SKM-1 treated with dmso at 0.1 percent for 144 hours (cell line): ENCODE data around the gene RBM5.
"Not testable (repeated sequence)": the region's sequence is repeated elsewhere in the genome, so short reads cannot be mapped to it uniquely, and the experiment has no call there.

Source experiments
- DNase-seq: peaks from one replicate; lab custom pipeline; 2025; ENCODE audit not compliant: unreplicated experiment; lab: John Stamatoyannopoulos, UW

RBM5 gene

DNA sequence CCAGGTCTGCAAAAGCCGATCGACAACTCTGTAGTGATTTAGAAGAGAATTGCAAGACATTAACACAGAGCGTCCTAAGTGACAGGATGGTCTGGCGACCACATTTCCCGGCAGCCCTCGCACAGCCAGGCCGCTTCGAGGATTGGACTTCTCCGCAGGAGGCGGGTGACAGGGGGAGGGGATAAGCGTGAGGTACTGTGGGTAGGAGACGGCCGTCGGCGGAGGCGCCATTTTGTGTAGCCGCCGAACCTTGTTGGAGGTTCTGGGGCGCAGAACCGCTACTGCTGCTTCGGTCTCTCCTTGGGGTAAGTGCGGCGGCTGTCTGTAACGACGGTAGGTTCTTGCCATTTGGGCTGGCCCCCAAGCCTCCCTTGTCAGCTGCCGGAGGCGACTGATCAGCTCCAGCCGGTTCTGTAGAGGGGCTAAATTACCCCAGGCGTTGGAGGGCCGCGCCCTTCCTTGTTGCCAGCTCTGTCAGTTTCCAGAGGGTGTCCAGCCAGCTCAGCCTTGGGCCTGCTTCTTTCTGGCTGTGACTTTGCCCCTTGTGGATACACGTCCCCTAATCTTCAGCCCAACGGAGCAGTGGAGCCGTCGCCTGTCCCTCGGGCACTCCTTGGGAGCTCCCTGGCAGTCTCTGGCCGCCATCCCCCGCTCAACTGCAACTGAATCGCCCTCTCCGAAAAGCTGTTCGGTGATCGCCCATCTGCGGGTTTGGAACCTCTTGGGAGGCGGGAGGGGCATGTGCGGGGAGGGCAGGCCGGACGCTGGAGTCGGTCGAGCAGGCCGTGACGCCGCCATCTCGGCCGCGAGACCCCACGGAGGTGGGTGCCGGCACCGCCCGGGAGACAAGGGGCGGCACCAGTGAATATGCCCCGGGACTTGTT is at the start of gene RBM5:
TSS of gene RBM5 (plus strand) at position 195 of the 884 bp plus-strand sequence. CDS start 1,516 bp downstream, outside the sequence.
- peak; percentile 88 for DNase-seq

DNA sequence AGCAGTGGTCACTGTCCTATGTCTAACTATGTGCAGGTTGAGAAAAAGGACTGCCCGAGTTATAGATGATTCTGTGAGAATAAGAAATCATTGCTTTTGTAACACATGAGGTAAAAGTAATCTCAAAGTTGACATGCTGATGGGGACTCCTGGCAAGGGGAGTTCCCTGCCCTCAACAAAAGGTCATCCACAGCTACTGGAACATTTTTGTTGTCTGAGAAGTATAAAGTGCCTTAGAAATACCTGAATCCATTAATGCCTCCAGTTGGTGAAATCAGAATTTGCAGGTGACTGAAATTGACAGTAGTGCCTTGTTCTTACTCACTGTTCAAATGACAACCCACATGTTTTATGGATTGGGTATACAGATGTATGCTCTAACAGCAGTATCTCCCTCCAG is 43.7 kb upstream of the RBM5 start:
- DNase-seq = no peak

GRCh38 chr3:50047426-50047825 is 41.3 kb upstream of the RBM5 start:
- DNase-seq = no peak

DNA sequence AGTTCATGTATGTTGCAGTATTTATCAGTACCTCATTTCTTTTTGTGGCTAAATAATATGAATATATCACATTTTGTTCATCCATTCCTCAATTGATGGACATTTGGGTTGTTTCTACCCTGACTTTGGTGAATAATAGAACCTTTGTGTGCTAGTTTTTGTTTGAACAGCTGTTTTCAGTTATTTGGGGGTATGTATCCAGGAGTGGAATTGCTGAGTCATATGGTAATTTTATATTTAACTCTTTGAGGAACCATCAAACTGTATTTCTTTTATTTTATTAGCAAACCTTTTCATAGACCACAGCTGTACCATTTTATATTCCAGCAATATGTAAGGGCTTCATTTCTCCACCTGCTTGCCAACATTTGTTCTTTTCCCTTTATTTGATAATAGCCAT is 38.4 kb upstream of the RBM5 start:
- no peak for DNase-seq

GRCh38 chr3:50057756-50058155 is 31.0 kb upstream of the RBM5 start:
- DNase-seq = no peak

DNA sequence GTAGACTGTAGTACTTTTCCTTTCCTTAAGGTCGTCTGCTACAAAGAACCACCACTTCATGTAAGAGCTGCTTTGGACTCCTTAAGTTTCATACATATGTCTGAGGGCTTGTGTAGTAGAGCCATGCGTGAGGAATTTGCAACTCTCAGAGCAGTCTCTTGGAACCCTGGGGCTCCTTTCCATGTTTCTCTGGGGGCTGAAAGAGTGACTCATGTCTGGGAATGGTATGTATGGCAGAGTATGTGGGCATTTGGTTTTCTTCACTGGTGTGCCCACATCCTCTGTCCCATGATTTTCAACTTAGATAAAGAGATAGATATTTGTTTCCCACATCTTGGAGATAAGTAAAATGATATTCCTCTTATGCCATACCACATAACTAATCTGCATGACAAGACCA is 20.6 kb upstream of the RBM5 start:
- DNase-seq = no peak

- no peak for DNase-seq
Measured at GRCh38 chr3:50078091-50078490, 10.6 kb upstream of the RBM5 start.

DNA sequence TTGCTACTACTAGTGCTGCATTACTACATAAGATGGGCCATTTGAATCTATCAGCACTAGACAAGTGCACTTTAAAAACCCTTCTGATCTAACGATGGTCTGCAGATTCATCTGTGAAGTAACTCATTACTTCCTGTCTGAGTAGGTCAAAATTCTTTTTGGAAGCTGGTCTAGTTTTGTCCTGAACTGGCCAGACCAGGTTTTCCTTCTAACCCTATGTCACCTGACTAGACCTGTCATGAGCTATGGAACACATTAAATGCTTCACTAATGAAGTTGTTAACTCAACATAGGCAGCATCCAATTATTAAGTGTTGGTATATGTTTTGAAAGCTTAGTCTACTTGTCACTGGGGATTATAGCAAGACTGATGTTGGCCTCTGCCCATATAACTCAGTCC is 10.1 kb upstream of the RBM5 start:
- no peak for DNase-seq

- not testable (repeated sequence) for DNase-seq
Measured at GRCh38 chr3:50084951-50085350, 3.8 kb upstream of the RBM5 start.

DNA sequence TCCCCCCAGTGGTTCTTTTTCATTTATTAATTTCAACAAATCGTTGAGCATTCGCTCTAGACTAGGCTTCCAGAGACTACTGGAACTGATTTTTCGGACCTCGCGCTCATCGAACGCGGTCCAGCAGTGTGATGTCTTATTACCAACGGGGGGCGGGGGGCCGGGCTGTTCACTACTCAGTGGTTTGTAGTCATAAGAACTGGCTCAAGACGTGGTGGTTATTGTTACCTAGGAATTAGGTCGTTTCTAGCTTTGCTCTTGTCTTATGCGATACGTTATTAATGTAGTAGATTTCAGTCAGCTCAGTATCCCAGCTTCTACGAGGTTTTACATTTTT is 858 bp downstream of the RBM5 start:
- no peak for DNase-seq

DNA sequence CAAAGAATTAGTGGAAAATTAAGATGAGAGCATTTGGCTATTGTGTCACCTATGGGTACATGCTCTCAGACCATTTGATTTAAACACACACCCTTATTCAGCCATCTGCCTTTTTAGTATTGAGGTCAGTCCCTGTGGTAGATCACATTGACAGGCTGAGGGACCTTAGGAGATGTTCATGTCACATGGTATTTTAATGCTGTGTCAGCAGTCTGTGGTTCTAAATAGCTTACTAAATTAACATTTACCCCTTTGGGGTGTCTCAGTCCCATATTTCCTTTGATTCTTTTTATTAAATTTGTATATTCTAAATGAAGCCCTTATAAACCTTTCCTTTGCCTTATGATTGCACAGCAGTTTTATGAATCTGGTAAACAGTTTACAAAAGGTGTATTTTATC is 2.3 kb downstream of the RBM5 start:
- DNase-seq = no peak

- DNase-seq = no peak
Measured at GRCh38 chr3:50095352-50095998, 6.8 kb downstream of the RBM5 start.

DNA sequence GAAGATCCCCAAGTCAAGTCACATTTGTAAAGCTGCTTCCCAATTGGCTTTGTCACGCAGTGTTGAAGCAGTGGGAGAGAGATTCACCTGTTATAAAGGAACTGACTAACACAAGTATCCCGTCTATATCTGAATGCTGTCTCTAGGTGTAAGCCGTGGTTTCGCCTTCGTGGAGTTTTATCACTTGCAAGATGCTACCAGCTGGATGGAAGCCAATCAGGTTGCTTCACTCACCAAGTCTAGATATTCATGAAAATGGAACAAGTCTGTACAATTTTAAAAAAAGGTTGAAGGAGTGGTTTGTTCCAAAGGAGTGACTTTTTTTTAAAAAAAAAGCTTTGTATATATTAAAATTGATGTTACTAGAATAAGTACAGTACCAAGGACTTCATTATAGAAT is 11.7 kb downstream of the RBM5 start:
- DNase-seq = no peak

GRCh38 chr3:50100956-50101845 is 12.5 kb downstream of the RBM5 start:
- DNase-seq = no peak

DNA sequence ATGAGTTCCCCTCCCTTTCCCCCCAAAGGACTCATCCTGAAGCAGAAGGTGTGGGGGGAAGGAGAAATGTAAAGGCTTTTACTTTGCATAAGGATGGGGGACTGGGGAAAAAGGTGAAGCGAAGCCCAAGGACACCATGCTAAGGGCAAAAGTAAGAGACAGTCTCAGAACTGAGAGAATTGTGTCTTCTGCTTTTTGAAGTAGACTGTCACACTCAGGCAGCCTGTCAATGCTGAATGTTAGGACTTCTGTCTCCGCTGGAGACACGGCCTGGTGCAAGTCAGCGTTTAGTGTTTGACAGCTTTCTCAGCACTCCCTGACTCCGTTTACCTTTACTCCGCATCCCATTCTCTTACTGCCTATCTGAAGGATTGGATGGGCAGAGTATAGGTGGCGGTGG is 13.8 kb downstream of the RBM5 start:
- DNase-seq = no peak

- DNase-seq = no peak
Measured at GRCh38 chr3:50111757-50112156, 23.0 kb downstream of the RBM5 start.

- no peak for DNase-seq
Measured at GRCh38 chr3:50112462-50112861, 23.7 kb downstream of the RBM5 start.

- DNase-seq = no peak
Measured at GRCh38 chr3:50117120-50117519, 28.4 kb downstream of the RBM5 start.

DNA sequence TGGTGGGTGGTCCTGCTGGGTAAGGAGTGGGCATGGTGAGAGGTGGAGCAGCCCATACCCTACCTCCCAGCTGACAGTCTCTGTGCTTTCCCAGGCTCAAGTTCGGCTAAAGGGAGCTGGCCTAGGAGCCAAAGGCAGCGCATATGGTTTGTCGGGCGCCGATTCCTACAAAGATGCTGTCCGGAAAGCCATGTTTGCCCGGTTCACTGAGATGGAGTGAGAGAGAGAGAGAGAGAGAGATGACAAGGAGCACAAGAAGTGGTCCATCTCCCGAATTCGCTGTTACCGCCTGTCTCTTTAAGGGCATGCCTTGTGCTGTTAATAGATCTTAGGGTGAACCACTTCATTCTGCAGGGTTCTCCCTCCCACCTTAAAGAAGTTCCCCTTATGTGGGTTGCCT is 29.5 kb downstream of the RBM5 start:
- DNase-seq = no peak

DNA sequence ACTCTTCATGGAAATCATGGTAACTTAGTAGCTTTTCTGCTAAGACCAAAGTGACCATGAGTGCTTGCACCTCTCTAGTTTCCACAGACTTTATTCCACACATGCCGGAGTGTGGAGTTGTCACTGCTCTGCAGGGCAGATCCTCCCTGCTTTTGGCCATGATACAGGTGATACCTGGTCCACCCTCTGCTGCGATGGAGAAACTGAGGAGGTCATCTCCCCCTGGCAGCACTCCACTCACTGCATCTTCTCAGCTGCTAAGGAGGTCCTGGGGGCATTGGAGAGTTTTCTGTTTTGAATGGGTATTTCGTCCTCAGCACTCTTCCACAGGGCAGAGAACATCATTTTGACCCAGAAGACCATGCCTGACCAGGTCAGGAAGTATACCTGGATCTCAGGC is 31.1 kb downstream of the RBM5 start:
- DNase-seq = no peak

DNA sequence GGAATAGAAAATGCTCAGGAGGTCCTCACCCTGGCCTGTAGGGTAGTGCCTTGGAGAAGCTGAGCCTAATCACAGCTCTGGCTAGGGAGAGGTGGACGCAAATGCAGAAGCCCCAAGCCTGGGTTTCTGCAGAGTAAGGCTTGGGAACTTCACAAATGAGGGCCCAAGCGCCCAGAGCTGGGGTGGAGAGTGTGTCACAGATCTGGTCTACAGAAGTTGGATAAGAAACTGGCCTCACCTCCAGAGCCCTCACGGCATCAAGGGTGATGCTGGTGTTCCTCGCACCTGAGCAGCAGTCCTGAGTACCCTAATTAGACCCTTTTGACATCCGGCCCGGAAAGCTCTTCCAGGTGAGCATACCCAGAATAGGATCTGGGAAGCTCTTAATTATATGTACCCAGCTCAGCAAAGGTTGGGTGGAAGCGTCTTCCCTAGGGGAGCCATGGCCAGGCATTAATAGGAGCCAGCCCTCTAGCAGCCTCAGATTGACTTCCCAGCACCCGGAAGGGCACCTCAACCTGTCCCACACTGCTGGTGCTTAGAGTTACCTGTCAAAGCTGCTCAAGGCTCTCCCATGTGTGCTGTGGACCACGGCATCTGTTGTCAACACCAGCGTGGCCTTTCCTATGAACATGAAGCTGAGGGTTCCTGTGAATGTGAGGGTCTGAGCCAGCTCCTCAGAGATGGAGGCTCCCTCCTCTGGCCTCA is 31.8 kb downstream of the RBM5 start:
- DNase-seq = no peak
